ENCODE data around the gene ENGASE.

ENGASE gene

GRCh38 chr17:79074649-79075445 is at the start of gene ENGASE:
Gene ENGASE (plus strand): TSS chr17:79074824. CDS start chr17:79074945, 121 bp downstream.
- H3K4me3 ChIP-seq (ENCODE audit: low read length): peak within 1 kb of the TSS; percentile 63
- no peak for TF ChIP-seq CTCF (conservative IDR thresholded peaks at IDR 0.05; ENCODE audit: low read depth, low read length)
- DNase-seq (ENCODE audit: low read depth): peak; percentile 44

GRCh38 chr17:79024901-79025737 is 49.5 kb upstream of the ENGASE start:
- DNase-seq (ENCODE audit: low read depth): no peak
- H3K4me3 ChIP-seq (ENCODE audit: low read length): no peak overlapping the region
- TF ChIP-seq CTCF (conservative IDR thresholded peaks at IDR 0.05; ENCODE audit: low read depth, low read length): no peak

- H3K4me3 ChIP-seq (ENCODE audit: low read length): no peak overlapping the region
Observed at GRCh38 chr17:79026376-79027273, 48.0 kb upstream of the ENGASE start.

GRCh38 chr17:79027274-79027924 is 47.2 kb upstream of the ENGASE start:
- no peak for TF ChIP-seq CTCF (conservative IDR thresholded peaks at IDR 0.05; ENCODE audit: low read depth, low read length)
- no peak for DNase-seq (ENCODE audit: low read depth)
- H3K4me3 ChIP-seq (ENCODE audit: low read length): no peak overlapping the region

More at GRCh38 chr17:79026376-79027273, 48.0 kb upstream of the ENGASE start:
- no peak for DNase-seq (ENCODE audit: low read depth)
- no peak for TF ChIP-seq CTCF (conservative IDR thresholded peaks at IDR 0.05; ENCODE audit: low read depth, low read length)

- no peak for DNase-seq (ENCODE audit: low read depth)
- no peak for TF ChIP-seq CTCF (conservative IDR thresholded peaks at IDR 0.05; ENCODE audit: low read depth, low read length)
- no peak overlapping the region for H3K4me3 ChIP-seq (ENCODE audit: low read length)
Observed at GRCh38 chr17:79027925-79028491, 46.6 kb upstream of the ENGASE start.

All from retinal pigment epithelial cell (primary cell).